ENCODE measurements around the gene SYNGR4. TPM values are rescaled to one million over a fixed set of nuclear protein-coding genes. Genes with fewer than 3 reads are reported as not detected.
A peak's percentile ranks its signal among the peaks of the same experiment; 100 is the strongest.
"Not testable (repeated sequence)": the region's sequence is repeated elsewhere in the genome, so short reads cannot be mapped to it uniquely, and the experiment has no call there.

Gene SYNGR4
- total RNA-seq, 2 experiments from 2014 or later, result 0.50 to 0.52 TPM

DNA sequence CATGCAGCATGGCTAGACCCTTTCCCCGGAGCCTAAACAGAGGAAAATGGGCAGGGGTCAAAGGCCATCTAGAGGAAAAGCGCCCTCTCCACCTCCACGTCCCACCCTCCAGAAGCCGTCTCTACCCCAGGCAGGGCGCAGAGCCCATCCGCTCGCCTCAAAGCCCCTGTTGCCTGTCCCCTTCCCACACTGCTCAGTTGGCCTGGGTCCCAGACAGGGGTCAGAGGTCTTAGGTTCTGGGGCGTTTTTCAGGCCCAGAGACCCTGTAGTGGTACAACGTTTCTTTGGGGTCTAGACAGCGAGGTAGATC lies 712 bp upstream of the SYNGR4 start:
- Mint-ChIP-seq H3K27me3 (ENCODE audit: low read depth) (no peaks in the 10 kb centered on the region), H3K4me1 (ENCODE audit: low read depth) (peaks cover 12% of the 10 kb centered on the region), H3K27ac (peak overlapping the region; percentile 93), H3K9me3 (no peaks in the 10 kb centered on the region), H3K36me3 (ENCODE audit: low read depth) (peaks cover 3% of the 10 kb centered on the region), H3K4me3 (peak overlapping the region; percentile 86)
- intact Hi-C loops (cut with micrococcal nuclease), result loop anchor here (1.0 to 10.0 kb wide), 7 partner anchors 30 to 1089 kb away; partner anchors contain the start of genes ALDH16A1, CARD8, GRWD1 and GYS1
- CTCF ChIA-PET, result interaction anchor here (0.6 to 2.4 kb wide), 9 partner anchors 10 to 145 kb away, joined by 3 to 14 read pairs (median 4); partner anchors contain the start of gene KDELR1
- no peak for DNase-seq

GRCh38 chr19:48364598-48365348 lies 606 bp downstream of the SYNGR4 start:
- H3K9me3 Mint-ChIP-seq, result no peaks in the 10 kb centered on the region
- intact Hi-C loops (cut with micrococcal nuclease), result loop anchor here (1.0 to 10.0 kb wide), 8 partner anchors 27 to 1088 kb away; partner anchors contain the start of genes ALDH16A1, CARD8, CYTH2 and GYS1
- H3K4me3 Mint-ChIP-seq, result peak overlapping the region; percentile 86
- no peaks in the 10 kb centered on the region for H3K27me3 Mint-ChIP-seq (ENCODE audit: low read depth)
- peak overlapping the region; percentile 93 for H3K27ac Mint-ChIP-seq
- no peak for DNase-seq
- no peaks in the 10 kb centered on the region for H3K36me3 Mint-ChIP-seq (ENCODE audit: low read depth)
- CTCF ChIA-PET, result interaction anchor here (0.9 to 2.4 kb wide), 7 partner anchors 11 to 71 kb away, joined by 3 to 14 read pairs (median 6); partner anchors contain the start of genes GRIN2D and KDELR1
- H3K4me1 Mint-ChIP-seq (ENCODE audit: low read depth), result peaks cover 12% of the 10 kb centered on the region

GRCh38 chr19:48365602-48366001 lies 1.4 kb downstream of the SYNGR4 start:
- Mint-ChIP-seq H3K27me3 (ENCODE audit: low read depth) (no peaks in the 10 kb centered on the region), H3K9me3 (no peaks in the 10 kb centered on the region), H3K27ac (no peak overlapping the region), H3K4me1 (ENCODE audit: low read depth) (peaks cover 12% of the 10 kb centered on the region), H3K4me3 (no peak overlapping the region), H3K36me3 (ENCODE audit: low read depth) (no peaks in the 10 kb centered on the region)
- CTCF ChIA-PET, result interaction anchor here (1.9 kb wide), 1 partner anchor 45 kb away, joined by 6 read pairs; no protein-coding TSS in a partner anchor
- DNase-seq, result no peak
- intact Hi-C loops (cut with micrococcal nuclease), result loop anchor here (10.0 kb wide), 1 partner anchor 629 kb away; the partner anchor contains the start of genes GYS1 and RUVBL2

GRCh38 chr19:48367855-48368254 lies 3.7 kb downstream of the SYNGR4 start:
- Mint-ChIP-seq H3K36me3 (ENCODE audit: low read depth) (no peaks in the 10 kb centered on the region), H3K27ac (no peak overlapping the region), H3K4me1 (ENCODE audit: low read depth) (peaks cover 8% of the 10 kb centered on the region), H3K4me3 (no peak overlapping the region), H3K27me3 (ENCODE audit: low read depth) (no peaks in the 10 kb centered on the region), H3K9me3 (no peaks in the 10 kb centered on the region)
- intact Hi-C loops (cut with micrococcal nuclease), result loop anchor here (10.0 kb wide), 1 partner anchor 627 kb away; the partner anchor contains the start of genes GYS1 and RUVBL2
- CTCF ChIA-PET, result no interaction called here
- no peak for DNase-seq

DNA sequence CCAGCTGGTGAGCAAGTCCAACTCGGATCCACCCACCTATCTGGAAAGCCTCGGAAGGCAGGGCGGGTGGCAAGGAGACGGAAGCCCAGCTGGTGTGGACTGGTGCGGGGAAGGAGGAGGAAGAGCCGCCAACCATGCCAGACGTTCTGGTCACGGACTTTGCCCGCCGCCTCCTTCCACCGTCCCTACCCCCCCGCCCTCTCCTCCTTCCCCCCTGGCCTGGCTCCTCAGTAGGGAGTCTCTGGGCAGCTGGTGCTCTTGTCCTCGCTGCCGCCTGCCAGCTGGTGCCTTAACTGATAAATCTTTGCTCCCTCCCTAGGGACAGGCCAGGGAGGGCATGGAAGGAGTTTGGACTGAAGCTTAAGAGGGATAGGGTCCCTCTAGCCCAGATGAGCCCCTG lies 4.8 kb downstream of the SYNGR4 start:
- no peak for DNase-seq
- no peak overlapping the region for H3K4me3 Mint-ChIP-seq
- H3K36me3 Mint-ChIP-seq (ENCODE audit: low read depth), result no peaks in the 10 kb centered on the region
- CTCF ChIA-PET, result no interaction called here
- no peaks in the 10 kb centered on the region for H3K9me3 Mint-ChIP-seq
- intact Hi-C loops (cut with micrococcal nuclease), result loop anchor here (10.0 kb wide), 1 partner anchor 626 kb away; the partner anchor contains the start of genes GYS1 and RUVBL2
- no peaks in the 10 kb centered on the region for H3K27me3 Mint-ChIP-seq (ENCODE audit: low read depth)
- peaks cover 6% of the 10 kb centered on the region for H3K4me1 Mint-ChIP-seq (ENCODE audit: low read depth)
- H3K27ac Mint-ChIP-seq, result no peak overlapping the region

DNA sequence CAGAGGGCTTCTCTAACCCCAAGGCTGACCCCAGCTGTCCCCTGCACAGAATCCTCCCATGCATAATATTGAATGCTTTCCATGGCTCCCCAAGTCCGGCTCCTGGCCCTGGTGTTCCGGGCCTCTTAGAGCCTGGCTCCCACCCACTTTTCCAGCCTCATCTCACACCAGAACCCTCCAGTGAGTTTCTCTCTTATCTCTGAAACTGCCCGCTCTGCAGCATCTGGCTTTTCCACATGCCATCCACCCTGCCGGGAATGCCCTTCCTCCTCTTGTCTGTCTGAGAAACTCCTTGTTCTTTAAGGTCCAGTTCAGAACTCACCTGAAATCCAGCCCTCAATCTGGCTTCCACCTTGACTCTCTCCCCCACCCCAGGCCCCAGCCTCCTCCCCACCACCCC lies 6.8 kb downstream of the SYNGR4 start:
- DNase-seq, result no peak
- Mint-ChIP-seq H3K4me3 (no peak overlapping the region), H3K36me3 (ENCODE audit: low read depth) (no peaks in the 10 kb centered on the region), H3K27ac (no peak overlapping the region), H3K27me3 (ENCODE audit: low read depth) (no peaks in the 10 kb centered on the region), H3K9me3 (no peaks in the 10 kb centered on the region), H3K4me1 (ENCODE audit: low read depth) (no peaks in the 10 kb centered on the region)
- intact Hi-C loops (cut with micrococcal nuclease), result no loop called here
- CTCF ChIA-PET, result no interaction called here

DNA sequence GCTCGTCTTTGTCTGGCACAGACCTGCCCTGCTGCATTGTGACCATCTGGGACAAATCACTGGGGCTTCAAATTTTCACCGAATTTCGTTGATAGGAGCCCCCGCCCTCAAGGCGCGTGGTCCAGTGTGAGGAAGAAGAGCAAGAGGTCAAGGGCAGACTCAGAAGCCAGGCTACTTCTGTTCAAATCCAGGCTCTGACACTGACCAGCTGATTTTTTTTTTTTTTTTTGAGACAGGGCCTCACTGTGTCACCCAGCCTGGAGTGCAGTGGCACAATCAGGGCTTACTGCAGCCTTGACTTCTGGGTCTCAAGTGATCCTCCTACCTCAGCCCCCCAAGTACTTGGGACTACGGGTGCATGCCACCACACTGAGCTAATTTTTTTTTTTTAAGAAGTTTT lies 7.2 kb downstream of the SYNGR4 start:
- no peak for DNase-seq
- H3K36me3 Mint-ChIP-seq (ENCODE audit: low read depth), result no peaks in the 10 kb centered on the region
- no peak overlapping the region for H3K27ac Mint-ChIP-seq
- no peaks in the 10 kb centered on the region for H3K4me1 Mint-ChIP-seq (ENCODE audit: low read depth)
- H3K27me3 Mint-ChIP-seq (ENCODE audit: low read depth), result no peaks in the 10 kb centered on the region
- intact Hi-C loops (cut with micrococcal nuclease), result no loop called here
- CTCF ChIA-PET, result interaction anchor here (0.7 kb wide), 1 partner anchor 44 kb away, joined by 3 read pairs; no protein-coding TSS in a partner anchor
- H3K9me3 Mint-ChIP-seq, result no peaks in the 10 kb centered on the region
- no peak overlapping the region for H3K4me3 Mint-ChIP-seq

- H3K27me3 Mint-ChIP-seq (ENCODE audit: low read depth); DNase-seq; H3K9me3 Mint-ChIP-seq; H3K4me1 Mint-ChIP-seq (ENCODE audit: low read depth); H3K4me3 Mint-ChIP-seq; intact Hi-C loops (cut with micrococcal nuclease); H3K27ac Mint-ChIP-seq; H3K36me3 Mint-ChIP-seq (ENCODE audit: low read depth): not testable (repeated sequence)
- CTCF ChIA-PET, result interaction anchor here (0.7 to 1.7 kb wide), 2 partner anchors 19 to 44 kb away, joined by 3 to 4 read pairs; no protein-coding TSS in a partner anchor
Measured at GRCh38 chr19:48371771-48372170, 7.6 kb downstream of the SYNGR4 start.

DNA sequence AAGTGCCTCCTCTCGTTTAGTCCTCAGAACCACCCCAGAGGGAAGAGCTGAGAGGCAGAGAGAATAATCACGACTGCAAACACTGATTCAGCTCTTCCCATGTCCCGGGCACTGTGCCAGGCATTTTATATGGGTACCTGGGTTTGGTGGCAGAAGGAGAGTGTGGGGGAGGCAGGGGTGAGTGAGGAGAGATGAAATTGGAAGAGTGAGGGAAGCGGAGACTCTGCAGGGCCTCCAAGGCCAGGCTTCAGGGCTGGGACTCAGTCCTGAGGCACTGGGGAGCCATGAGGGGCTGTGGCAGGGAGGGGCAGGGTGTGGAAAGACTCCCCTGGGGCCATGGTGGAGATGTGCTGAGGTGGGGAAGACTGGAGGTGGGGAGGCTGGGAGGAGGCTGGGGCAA lies 8.7 kb downstream of the SYNGR4 start:
- Mint-ChIP-seq H3K4me1 (ENCODE audit: low read depth) (no peaks in the 10 kb centered on the region), H3K27ac (no peak overlapping the region), H3K4me3 (no peak overlapping the region), H3K36me3 (ENCODE audit: low read depth) (no peaks in the 10 kb centered on the region), H3K27me3 (ENCODE audit: low read depth) (no peaks in the 10 kb centered on the region), H3K9me3 (no peaks in the 10 kb centered on the region)
- intact Hi-C loops (cut with micrococcal nuclease), result no loop called here
- DNase-seq, result no peak
- CTCF ChIA-PET, result interaction anchor here (1.7 kb wide), 1 partner anchor 18 kb away, joined by 4 read pairs; no protein-coding TSS in a partner anchor

GRCh38 chr19:48373567-48373966 lies 9.4 kb downstream of the SYNGR4 start:
- no peaks in the 10 kb centered on the region for H3K36me3 Mint-ChIP-seq (ENCODE audit: low read depth)

DNA sequence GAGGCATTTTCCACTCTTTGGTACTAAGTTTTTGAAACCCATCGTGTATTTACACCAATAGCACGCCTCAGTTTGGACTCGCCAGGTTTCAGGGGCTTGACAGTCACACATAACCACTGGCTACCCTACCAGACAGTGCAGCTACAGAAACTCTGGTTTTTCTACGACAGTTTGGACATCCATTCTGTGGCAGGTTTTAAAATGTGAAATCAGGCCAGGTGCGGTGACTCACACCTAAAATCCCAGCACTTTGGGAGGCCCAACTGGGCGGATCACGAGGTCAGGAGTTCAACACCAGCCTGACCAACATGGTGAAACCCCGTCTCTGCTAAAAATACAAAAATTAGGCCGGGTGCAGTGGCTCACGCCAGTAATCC lies 14.0 kb downstream of the SYNGR4 start:
- no peak overlapping the region for H3K4me3 Mint-ChIP-seq
- no peaks in the 10 kb centered on the region for H3K27me3 Mint-ChIP-seq (ENCODE audit: low read depth)
- H3K36me3 Mint-ChIP-seq (ENCODE audit: low read depth), result peaks cover 9% of the 10 kb centered on the region
- no peaks in the 10 kb centered on the region for H3K9me3 Mint-ChIP-seq
- CTCF ChIA-PET, result no interaction called here
- no peak overlapping the region for H3K27ac Mint-ChIP-seq
- no peaks in the 10 kb centered on the region for H3K4me1 Mint-ChIP-seq (ENCODE audit: low read depth)
- no peak for DNase-seq
- intact Hi-C loops (cut with micrococcal nuclease), result no loop called here

More at GRCh38 chr19:48373567-48373966, 9.4 kb downstream of the SYNGR4 start:
- no peak for DNase-seq
- H3K9me3 Mint-ChIP-seq, result no peaks in the 10 kb centered on the region
- H3K4me3 Mint-ChIP-seq, result no peak overlapping the region
- CTCF ChIA-PET, result interaction anchor here (0.8 to 1.7 kb wide), 2 partner anchors 17 to 18 kb away, joined by 3 to 4 read pairs; no protein-coding TSS in a partner anchor
- no peak overlapping the region for H3K27ac Mint-ChIP-seq
- intact Hi-C loops (cut with micrococcal nuclease), result no loop called here
- no peaks in the 10 kb centered on the region for H3K4me1 Mint-ChIP-seq (ENCODE audit: low read depth)
- no peaks in the 10 kb centered on the region for H3K27me3 Mint-ChIP-seq (ENCODE audit: low read depth)

GRCh38 chr19:48379058-48379457 lies 14.9 kb downstream of the SYNGR4 start:
- intact Hi-C loops (cut with micrococcal nuclease), result no loop called here
- Mint-ChIP-seq H3K27ac (no peak overlapping the region), H3K36me3 (ENCODE audit: low read depth) (peaks cover 10% of the 10 kb centered on the region), H3K9me3 (no peaks in the 10 kb centered on the region), H3K4me1 (ENCODE audit: low read depth) (no peaks in the 10 kb centered on the region), H3K27me3 (ENCODE audit: low read depth) (no peaks in the 10 kb centered on the region), H3K4me3 (no peak overlapping the region)
- CTCF ChIA-PET, result no interaction called here
- no peak for DNase-seq
